NCI-H1048 (cell line): Measurements from ENCODE around the gene RIN3.

Source experiments
- DNase-seq: peaks from one replicate; lab custom pipeline; 2025; lab: John Stamatoyannopoulos, UW

Gene RIN3

GRCh38 chr14:92556863-92557543 is 43.4 kb downstream of the RIN3 start:
- DNase-seq, result no peak

- no peak for DNase-seq
These were observed 43.9 kb downstream of the RIN3 start for GRCh38 chr14:92557544-92557912.

GRCh38 chr14:92558319-92558718 is 44.7 kb downstream of the RIN3 start:
- DNase-seq, result no peak

DNA sequence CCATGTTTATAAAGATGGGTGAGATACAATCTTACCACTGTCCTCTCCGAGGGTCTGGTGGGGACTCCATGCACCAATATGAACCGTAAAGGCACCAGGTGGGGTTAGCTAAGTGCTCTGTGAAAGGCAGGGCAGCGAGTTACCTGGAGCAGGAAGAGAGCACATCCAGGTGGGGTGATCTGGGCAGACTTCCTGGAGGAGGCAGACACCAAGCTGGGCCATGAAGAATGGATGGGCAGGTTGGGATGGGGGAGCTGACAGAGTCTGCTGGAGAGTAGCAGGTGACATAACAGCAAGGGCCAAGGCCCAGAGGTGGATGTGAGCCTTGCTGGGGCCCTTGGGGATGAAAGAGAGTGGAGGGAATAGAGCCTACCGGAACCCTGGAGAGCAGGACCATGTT is 45.9 kb downstream of the RIN3 start:
- no peak for DNase-seq

- DNase-seq, result no peak
These were observed 46.7 kb downstream of the RIN3 start for GRCh38 chr14:92560106-92560865.

DNA sequence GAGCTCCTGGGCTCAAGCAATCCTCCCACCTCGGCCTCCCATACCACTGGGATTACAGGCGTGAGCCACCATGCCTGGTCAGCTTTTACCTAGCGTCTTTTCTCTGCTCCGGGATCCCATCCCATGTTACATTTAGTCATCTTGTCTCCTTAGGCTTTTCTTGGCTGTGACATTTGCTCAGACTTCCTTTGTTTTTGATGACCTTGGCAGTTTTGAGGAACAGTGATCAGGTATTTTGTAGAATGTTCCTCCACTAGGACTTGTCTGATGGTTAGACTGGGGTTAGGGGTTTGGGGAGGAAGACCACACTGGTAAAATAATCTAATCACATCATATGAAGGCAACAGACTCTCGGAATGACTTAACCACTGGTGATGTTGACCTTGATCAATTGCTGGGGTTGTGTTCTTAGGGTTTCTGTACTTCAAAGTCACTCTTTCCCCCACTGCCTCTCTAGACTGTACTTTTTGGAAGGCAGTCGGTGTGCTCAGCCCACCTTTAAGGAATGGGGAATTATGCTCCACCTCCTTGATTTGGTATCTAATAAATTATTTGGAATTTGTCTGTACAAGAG is 48.4 kb downstream of the RIN3 start:
- DNase-seq, result no peak

DNA sequence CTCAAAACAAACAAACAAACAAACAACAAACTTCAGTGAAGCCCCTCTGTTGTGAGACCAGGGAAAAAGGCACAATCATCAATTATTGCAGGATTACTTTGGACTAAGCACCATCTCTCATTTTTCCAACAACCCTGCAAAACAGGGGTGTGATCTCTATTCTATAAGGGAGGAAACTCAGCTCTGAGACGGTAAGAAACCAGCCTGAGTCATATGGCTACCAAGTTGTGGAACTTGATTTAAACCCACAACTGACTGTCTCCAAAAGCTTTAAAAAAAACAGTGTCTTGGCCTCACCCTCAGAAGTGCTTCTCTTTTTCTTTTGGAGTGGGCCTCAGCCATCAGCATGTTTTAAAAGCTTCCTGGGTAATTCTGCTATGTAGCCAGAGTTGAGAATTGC is 49.8 kb downstream of the RIN3 start:
- DNase-seq, result no peak

DNA sequence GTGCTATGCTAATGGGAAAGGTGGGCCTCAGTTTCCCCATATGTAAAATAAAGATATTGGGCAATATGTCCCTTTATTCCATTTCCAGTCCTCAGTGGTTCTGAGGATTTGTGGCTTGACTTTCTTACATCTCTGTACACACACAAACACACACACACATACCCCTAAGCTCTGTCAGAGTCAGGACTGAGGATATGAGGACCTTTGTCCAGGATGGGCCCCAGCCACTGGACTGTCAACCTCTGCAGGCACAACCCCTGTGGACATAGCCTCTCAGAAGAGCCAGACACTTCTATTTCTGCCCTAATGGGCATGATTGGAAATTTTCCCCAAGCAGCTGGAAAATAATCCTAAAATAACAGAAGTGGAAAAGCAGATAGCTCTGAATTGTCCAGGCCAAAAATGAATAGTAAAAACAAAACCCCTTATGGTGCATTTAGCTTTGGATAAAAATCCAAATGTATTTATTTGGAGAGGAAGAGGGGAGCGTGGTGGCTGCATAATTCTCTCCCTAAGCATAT is 50.2 kb downstream of the RIN3 start:
- no peak for DNase-seq

DNA sequence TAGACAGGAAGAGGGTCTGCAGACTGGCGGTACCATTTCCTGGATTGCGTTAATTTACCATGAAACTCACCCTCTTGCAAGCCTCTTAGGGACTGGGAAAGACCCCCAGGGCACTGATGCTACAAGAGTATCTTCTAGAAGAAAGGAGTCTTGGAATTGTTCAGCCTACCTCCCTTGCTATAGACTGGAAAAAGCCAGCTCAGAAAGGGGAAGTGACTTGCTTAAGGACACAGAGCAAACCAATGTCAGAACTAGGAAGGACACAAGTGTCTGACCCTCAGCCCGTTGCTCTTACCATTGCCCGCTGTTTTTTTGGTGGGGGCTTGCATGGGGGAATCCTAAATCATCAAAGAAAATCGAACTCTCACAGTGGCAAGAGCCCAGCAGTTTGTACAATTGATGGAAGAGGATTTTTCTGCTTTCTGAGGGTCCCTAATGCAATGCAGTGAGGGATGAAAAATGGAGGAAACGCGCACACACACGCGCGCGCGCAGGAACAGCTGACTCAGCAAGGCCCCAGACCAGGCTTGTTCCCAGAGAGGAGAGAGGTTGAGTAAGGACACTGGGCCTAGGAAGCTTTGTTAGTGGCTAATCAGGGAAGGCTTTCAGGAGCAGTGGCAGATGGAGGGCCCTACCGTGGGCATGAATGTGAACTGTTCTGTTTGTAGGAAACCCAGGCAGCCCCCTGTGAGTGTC is 50.9 kb downstream of the RIN3 start:
- DNase-seq, result no peak

DNA sequence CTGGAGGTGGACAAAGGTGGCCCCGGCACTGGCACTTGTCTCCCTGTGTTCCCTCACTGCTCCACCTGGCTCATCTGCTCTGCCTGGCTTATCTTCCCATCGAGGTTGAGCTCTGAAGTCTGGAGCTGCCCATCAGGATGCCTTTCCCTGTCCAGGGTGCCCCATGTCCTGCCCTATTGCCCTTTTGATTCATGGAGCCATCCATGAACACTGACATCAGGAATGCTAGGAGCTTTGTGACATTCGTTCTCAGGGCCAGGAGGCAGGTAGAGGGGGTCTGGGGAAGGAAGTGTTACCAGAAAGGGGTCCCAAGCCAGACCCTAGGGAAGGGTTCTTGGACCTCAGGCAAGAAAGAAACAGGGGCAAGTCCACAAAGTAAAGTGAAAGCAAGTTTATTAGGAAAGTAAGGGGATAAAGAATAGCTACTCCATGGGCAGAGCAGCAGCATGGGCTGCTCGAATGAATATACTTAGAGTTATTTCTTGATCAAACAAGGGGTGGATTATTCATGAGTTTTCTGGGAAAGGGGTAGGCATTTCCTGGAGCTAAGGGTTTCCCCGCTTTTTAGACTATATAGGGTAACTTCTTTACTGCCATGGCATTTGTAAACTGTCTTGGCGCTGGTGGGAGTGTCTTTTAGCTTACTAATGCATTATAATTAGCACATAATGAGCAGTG is 51.6 kb downstream of the RIN3 start:
- no peak for DNase-seq

DNA sequence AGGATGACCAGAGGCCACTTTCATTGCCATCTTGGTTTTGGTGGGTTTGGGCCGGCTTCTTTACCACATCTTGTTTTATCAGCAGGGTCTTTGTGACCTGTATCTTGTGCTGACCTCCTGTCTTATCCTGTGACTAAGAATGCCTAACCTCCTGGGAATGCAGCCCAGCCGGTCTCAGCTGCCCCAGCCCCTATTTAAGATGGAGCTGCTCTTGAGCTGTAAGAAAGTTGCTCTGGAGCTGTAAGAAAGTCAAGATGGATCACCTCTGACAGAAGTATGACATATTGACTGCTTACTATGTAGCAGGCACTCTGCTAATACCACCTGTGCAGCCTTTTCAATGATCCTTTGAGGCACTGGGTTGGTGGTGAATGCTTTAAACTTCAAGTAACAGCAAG is 52.1 kb downstream of the RIN3 start:
- DNase-seq, result no peak

- DNase-seq, result no peak
These were observed 53.7 kb downstream of the RIN3 start for GRCh38 chr14:92567173-92567725.

DNA sequence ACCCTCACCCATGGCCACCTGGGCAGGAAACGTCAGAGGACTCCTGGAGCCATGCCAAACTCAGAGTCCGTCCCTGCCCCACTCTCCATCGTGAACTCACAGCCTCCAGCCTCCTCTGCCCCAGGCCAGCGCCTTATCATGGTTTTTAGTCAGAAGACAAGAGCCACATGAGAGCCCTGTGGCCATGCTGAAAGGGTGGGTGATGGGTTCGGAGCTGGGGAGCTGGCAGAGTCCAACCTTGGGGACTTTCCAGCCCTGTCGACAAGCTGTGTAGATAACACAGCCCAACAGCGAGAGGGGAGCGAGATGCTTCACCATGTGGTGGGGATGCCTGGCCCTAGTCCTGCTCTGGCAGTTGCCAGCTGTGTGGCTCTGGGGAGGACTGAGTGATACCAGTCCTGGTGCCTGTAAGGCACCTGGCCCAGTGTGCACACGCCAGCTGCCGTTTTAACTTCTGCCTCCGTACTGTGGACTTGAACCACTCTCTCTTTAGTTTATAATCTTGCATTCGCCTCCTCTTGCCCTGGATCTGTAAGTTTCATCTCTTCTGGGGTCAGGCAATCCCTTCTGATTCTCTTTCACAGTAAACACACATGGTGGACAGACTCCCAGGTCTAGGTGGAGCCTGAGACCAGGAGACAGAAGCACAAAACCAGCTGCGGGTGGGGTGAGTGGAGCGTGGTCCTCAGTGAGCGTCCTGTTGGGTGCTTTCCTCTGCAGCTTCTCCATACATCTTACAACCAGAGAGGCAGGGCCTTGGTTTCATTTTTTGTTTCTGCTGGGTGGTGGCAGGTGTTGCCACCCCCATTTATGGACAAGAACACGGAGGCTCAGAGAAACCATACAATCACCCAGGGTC is 55.3 kb downstream of the RIN3 start:
- DNase-seq, result no peak

DNA sequence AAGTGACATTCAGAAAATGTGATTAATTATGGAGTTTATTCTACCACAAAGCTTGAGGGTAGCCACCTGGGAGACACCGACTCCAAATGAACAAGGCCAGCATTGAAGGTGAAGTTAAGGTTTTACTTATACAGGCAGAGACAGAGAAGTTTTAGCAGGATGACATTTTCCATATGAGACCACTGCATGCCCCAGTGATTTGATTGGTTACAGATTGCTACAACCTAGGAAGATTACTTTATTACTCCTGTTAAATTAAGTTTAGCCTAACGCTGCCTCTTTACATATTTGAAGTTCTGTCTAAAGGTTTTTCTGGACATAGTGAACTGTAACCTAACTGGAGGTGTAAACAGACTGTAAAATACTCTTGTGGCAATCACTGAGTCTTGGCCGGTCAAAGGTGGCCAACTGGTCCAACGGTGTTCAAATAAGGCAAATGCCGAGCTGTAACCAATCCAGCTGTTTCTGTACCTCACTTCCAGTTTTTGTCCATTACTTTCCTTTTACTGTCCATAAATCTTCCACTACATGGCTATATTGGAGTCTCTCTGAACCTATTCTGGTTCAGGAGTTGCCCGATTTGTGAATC is 57.2 kb downstream of the RIN3 start:
- DNase-seq, result no peak

DNA sequence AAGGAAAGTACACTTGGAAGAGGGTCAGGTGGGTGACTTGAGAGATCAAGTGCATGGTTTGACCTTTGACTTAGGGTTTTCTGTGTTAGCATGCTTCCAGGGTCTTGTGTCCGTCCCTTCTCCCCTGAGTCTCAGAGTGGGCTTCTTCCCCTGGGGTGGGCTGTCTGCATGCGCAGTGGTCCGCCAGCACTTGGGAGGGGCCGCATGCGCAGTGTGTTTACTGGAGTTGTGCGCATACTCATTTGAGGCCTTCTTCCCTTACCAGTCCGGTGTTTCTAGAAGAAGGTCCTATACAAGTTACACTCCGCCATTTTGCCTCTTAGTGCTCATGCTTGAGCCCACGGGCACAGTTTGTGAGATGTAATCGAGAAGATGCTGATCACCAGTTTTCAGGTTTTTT is 58.5 kb downstream of the RIN3 start:
- DNase-seq, result no peak

- peak; percentile 25 for DNase-seq
These were observed 60.3 kb downstream of the RIN3 start for GRCh38 chr14:92573761-92574498.

GRCh38 chr14:92575061-92575747 is 61.6 kb downstream of the RIN3 start:
- no peak for DNase-seq

DNA sequence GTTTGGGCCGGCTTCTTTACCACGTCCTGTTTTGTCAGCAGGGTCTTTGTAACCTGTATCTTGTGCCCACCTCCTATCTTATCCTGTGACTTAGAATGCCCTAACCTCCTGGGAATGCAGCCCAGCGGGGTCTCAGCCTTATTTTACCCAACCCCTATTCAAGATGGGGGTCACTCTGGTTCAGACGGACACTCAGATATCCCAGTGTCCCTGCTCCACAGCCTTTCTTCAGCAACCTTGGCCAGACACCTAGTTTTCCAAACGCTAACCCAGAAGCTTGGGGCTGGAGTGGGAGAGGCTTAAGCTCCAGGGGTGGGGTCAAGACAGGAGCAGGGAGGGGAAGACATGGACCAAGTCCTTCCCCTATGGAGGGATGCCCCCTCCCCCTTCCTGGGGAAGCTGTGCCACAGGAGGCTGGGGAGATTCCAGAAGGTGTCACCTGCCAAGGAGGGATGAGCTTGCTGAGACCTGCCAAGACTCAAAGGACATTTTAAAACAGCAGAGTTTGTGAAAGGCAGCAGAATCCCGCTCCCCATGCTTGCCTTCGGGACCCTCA is 62.2 kb downstream of the RIN3 start:
- DNase-seq, result no peak

DNA sequence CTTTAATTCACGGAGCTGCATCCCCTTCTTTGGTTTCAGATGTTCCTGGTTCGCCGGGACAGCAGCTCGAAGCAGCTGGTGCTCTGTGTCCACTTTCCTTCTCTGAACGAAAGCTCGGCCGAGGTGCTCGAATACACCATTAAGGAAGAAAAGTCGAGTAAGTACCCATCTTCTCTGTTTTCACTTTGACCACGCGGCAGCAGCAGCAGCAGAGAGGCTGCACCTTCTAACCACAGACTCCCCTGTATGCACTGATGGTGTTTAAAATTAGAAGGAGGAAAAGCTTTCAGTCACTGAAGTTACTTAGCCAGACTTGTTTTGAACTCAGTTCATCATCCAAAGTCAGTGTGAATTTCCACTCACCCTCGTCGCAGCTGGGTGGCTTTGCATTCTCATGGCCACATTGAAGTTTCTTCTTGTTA is 63.8 kb downstream of the RIN3 start:
- no peak for DNase-seq
